ENCODE data around the gene TXNDC12. TPM values are rescaled to one million over a fixed set of nuclear protein-coding genes. Genes with fewer than 3 reads are reported as not detected.

The TXNDC12 gene
- total and polyA plus RNA-seq, 2 donors (not counting 1 experiment from before 2014, with no cell fraction given) = 12.6 to 38.9 TPM

- Mint-ChIP-seq H3K27ac (no peak overlapping the region), H3K4me3 (peak overlapping the region; percentile 63), H3K4me1 (peaks cover 12% of the 10 kb centered on the region), H3K9me3 (ENCODE audit: insufficient read depth) (no peaks in the 10 kb centered on the region), H3K27me3 (peaks cover 31% of the 10 kb centered on the region)
- Histone ChIP-seq H3K9me3 (ENCODE audit: control extremely low read depth in 1 of 3, control insufficient read depth in 2 of 3, insufficient read depth in 1 of 3, low read length in 2 of 3) (no peaks in the 10 kb centered on the region), H2AFZ (ENCODE audit: insufficient read depth, low read depth, low read length, poor library complexity, severe bottlenecking) (peak overlapping the region; percentile 74), H3K4me3 (ENCODE audit: control extremely low read depth in 1 of 5, extremely low read depth in 1 of 5, insufficient read depth in 1 of 5, low read depth in 2 of 5, low read length in 4 of 5) (peak overlapping the region in 3 of 5 experiments; percentile 47 to 59 (median 54)), H3K27ac (ENCODE audit: low read length in 2 of 2) (no peak overlapping the region), H3K27me3 (replicated peaks in 1 of 4; ENCODE audit: control extremely low read depth in 1 of 4, control insufficient read depth in 3 of 4, insufficient read depth in 4 of 4, low read length in 3 of 4) (peaks cover 0 to 41% (median 27%) of the 10 kb centered on the region in 4 experiments), H3K4me1 (ENCODE audit: control insufficient read depth in 2 of 2, insufficient read depth in 2 of 2, low read length in 2 of 2) (peaks cover 9 to 15% of the 10 kb centered on the region in 2 donors), H3K9ac (ENCODE audit: low read length) (peak overlapping the region; percentile 66), H3K4me2 (replicated peaks; ENCODE audit: low read depth, low read length, poor library complexity, severe bottlenecking) (peak overlapping the region; percentile 90), H3K79me2 (ENCODE audit: control insufficient read depth, insufficient read depth, low read length) (no peaks in the 10 kb centered on the region), H3K36me3 (replicated peaks in 1 of 2; ENCODE audit: control extremely low read depth in 1 of 2, control insufficient read depth in 1 of 2, extremely low read depth in 1 of 2, insufficient read depth in 2 of 2, low read length in 1 of 2) (no peaks in the 10 kb centered on the region), H4K20me1 (ENCODE audit: control insufficient read depth, insufficient read depth, low read length, poor library complexity, severe bottlenecking) (no peaks in the 10 kb centered on the region)
- TF ChIP-seq EZH2 (IDR thresholded peaks at IDR 0.05; ENCODE audit: borderline replicate concordance, insufficient read depth, low read depth, low read length, poor library complexity, severe bottlenecking) = no peak
- TF ChIP-seq CTCF (IDR thresholded peaks at IDR 0.05) = no peak
- DNase-seq = no peak
- ATAC-seq (ENCODE audit: low read depth) = no peak
- intact Hi-C loops (cut with micrococcal nuclease) = no loop called here
- WGBS (ENCODE audit: insufficient coverage) = 35% methylated on average over 27 of the region's 47 CpGs
- ChIA-PET CTCF (interaction anchor here (0.6 to 0.7 kb wide), 2 partner anchors 10 to 21 kb away, joined by 3 read pairs; no protein-coding TSS in a partner anchor), POLR2A (no interaction called here)
Measured at GRCh38 chr1:51989582-51990477, 65.2 kb downstream of the TXNDC12 start.

- TF ChIP-seq EZH2 (IDR thresholded peaks at IDR 0.05; ENCODE audit: borderline replicate concordance, insufficient read depth, low read depth, low read length, poor library complexity, severe bottlenecking) = no peak
- TF ChIP-seq CTCF (IDR thresholded peaks at IDR 0.05) = no peak
- CTCF ChIA-PET = no interaction called here
- DNase-seq (no peak), ATAC-seq (ENCODE audit: low read depth) (no peak)
- H3K27me3 ChIP-seq (replicated peaks in 1 of 4; ENCODE audit: control extremely low read depth in 1 of 4, control insufficient read depth in 3 of 4, insufficient read depth in 4 of 4, low read length in 3 of 4) = peaks cover 0 to 36% (median 27%) of the 10 kb centered on the region in 4 experiments
- Mint-ChIP-seq H3K27ac (no peak overlapping the region), H3K9me3 (ENCODE audit: insufficient read depth) (no peaks in the 10 kb centered on the region), H3K27me3 (peaks cover 25% of the 10 kb centered on the region), H3K4me3 (peak overlapping the region; percentile 33), H3K4me1 (peaks cover 12% of the 10 kb centered on the region)
- no peak overlapping the region for H3K4me2 ChIP-seq (replicated peaks; ENCODE audit: low read depth, low read length, poor library complexity, severe bottlenecking)
- no peaks in the 10 kb centered on the region for H4K20me1 ChIP-seq (ENCODE audit: control insufficient read depth, insufficient read depth, low read length, poor library complexity, severe bottlenecking)
- no peak overlapping the region for H3K4me3 ChIP-seq (ENCODE audit: control extremely low read depth in 1 of 5, extremely low read depth in 1 of 5, insufficient read depth in 1 of 5, low read depth in 2 of 5, low read length in 4 of 5)
- no peak overlapping the region for H3K27ac ChIP-seq (ENCODE audit: low read length in 2 of 2)
- H3K36me3 ChIP-seq (replicated peaks in 1 of 2; ENCODE audit: control extremely low read depth in 1 of 2, control insufficient read depth in 1 of 2, extremely low read depth in 1 of 2, insufficient read depth in 2 of 2, low read length in 1 of 2) = no peaks in the 10 kb centered on the region
- no peak overlapping the region for H2AFZ ChIP-seq (ENCODE audit: insufficient read depth, low read depth, low read length, poor library complexity, severe bottlenecking)
- no peak overlapping the region for H3K9ac ChIP-seq (ENCODE audit: low read length)
- POLR2A ChIA-PET = no interaction called here
- no peaks in the 10 kb centered on the region for H3K9me3 ChIP-seq (ENCODE audit: control extremely low read depth in 1 of 3, control insufficient read depth in 2 of 3, insufficient read depth in 1 of 3, low read length in 2 of 3)
- no peaks in the 10 kb centered on the region for H3K79me2 ChIP-seq (ENCODE audit: control insufficient read depth, insufficient read depth, low read length)
- H3K4me1 ChIP-seq (ENCODE audit: control insufficient read depth in 2 of 2, insufficient read depth in 2 of 2, low read length in 2 of 2) = peaks cover 9 to 15% of the 10 kb centered on the region in 2 donors
- intact Hi-C loops (cut with micrococcal nuclease) = no loop called here
Measured at GRCh38 chr1:51988254-51988653, 66.7 kb downstream of the TXNDC12 start.

Data from B cell (primary cell).